ENCODE measurements around the gene TAF3.

The TAF3 gene

DNA sequence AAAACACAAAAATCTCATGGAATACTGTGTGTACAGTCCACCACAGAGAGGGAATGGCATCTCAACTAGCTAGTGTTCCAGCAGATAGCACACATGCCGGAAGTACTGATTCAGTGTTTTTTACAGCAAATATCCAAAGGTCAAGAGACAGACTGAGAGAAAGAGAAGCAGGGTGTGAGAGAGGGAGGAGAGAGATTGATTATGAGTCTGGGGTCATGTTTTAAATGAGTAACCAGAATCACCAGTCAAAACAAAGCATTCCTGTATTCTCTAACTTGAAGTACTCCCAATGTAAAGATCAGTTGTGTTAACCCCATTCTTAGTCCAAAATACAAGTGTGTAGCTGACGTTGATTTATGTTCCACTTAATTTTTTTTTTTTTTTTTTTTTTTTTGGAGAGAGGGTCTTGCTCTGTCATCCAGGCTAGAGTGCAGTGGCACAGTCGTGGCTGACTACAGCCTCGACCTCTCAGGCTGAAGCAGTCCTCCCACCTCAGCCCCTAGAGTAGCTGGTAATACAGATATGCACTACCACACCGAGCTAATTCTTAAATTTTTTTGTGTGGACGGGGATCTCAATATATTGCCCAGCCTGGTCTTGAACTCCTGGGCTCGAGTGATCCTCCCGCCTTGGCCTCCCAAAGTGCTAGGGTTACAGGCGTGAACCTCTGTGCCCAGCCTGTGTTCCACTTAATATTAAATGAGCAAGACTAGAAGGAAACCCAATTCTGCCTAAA lies 114.2 kb downstream of the TAF3 start:
- DNase-seq: no peak

DNA sequence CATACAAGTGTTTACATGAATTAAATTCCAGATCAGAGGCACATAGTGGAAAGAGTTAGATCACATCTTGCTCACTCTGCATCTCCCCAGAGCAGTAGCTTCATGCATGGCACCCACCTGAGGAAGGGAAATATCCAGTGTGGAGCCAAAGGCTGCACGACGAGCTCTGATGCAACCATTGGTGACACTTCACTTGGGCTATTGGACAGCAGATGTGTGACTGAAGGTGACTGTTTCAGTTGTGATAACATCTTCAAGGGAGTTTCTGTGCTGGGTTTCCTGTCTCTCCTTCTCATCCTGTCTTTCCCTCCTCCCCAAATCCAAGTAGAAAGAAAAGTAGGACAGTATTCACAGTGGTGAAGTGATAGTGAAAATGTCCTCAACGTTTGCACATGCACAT lies 115.0 kb downstream of the TAF3 start:
- DNase-seq: no peak

DNA sequence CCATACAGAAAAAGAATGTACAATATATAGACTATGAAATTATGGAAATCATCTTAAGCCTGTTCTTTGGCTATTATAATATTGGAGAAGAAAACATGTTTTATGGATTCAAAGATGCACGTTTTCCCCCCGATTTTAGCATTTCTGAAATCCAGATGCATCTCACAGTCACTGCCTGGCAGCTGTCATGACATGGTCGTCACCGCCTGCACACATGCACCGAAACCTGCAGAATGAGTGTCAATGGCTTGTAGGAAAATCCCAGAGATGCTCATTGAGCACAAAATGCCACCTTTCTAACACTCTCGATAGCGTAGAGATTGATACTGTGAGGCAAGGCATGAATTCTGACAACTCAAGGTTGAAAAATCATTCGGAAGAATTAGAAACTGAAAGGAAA lies 115.5 kb downstream of the TAF3 start:
- DNase-seq: no peak

DNA sequence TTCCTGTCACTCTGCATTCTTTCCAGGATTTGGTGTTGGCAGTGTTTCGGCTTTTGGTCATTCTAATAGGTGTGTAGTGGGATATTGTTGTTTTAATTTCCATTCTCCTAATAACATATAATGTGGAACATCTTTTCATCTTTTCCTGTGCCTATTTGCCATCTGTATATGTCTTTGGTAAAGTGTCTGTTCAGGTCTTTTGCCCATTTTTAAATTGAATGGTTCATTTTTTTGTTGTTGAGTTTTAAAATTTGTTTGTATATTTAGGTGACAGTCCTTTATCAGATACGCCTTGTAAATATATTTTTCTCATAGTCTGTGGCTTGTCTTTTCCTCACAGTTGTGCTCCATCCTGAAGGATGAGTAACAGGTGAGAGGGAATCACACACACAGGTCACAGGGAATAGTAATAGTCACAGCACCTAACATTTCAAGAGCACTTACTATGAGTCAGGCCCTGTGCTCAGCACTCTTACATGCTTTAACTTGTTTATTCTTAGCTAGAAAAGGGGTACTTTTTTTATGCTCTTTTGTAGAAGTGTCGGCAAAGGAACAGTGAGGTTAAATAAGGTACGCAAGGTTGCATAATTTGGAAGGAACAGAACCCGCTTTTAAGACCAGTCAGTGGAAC lies 119.1 kb downstream of the TAF3 start:
- no peak for DNase-seq

DNA sequence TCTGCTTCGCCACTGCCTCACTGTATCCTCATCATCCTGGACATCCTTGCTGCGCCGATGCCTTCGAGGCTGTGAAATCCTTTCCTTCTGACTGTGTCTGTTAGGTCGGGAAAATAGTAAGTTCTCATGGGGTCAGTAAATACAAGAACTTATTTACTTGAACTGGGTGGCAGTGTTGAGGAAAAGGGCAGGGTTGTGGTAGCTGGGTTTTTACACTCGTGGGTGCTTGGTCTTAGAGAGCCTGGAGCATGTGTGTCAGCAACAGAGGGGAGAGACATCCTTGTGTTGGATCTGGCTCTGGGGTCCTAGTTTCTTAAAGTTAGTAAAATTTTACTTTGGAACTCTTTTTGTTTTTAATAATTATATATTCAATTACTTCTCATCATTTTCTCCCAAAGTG lies 123.3 kb downstream of the TAF3 start:
- no peak for DNase-seq

DNA sequence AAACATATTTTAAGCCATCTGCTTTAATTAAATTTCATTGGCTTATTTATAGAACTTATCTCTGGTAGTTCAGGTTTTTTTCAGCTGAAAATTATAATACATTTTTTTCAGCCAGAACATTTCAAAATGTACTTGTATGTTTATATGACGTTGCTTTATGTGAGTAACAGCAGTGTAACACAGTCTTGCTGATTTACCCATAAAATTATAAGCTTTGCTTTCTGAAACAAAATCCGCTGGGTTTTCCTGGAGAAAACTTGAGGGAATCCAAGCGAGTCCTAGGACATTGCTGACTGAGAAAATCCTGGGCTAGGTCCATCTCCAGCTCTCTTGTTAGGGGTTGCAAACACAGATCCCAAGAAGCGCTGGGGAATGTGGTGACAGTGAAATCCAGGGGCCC lies 124.0 kb downstream of the TAF3 start:
- DNase-seq: no peak

DNA sequence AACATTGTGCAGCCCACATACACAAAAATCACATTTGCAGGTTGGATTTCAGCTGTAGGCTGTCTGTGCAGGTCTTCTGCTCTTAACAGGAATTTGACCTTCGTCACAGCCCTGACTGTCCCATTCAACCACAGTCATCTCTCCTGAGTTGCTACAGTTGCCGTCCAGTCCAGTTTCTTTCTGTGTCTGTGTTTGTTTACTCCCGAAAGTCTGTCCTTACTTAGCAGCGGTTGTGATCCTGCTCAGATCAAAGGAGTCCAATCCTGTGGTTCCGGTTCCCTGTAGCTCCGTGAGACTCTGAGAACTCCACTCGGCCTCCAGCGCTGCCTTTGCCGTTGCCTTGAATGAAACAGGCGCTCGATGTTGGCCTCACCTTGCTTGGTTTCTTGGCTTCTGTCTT lies 124.6 kb downstream of the TAF3 start:
- no peak for DNase-seq

DNA sequence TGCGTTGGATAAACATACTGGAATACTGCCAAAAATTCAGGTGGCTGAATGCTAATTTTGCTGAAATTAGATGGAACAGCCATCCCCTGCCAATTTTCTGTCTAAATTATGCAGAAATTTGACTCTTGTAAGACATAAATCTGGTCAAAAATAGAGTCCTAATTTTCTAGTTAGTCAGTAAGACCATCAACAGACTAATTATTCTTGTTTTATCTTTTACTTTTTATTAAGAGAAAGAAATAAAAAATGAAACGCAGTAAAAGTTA lies 125.8 kb downstream of the TAF3 start:
- DNase-seq: no peak

DNA sequence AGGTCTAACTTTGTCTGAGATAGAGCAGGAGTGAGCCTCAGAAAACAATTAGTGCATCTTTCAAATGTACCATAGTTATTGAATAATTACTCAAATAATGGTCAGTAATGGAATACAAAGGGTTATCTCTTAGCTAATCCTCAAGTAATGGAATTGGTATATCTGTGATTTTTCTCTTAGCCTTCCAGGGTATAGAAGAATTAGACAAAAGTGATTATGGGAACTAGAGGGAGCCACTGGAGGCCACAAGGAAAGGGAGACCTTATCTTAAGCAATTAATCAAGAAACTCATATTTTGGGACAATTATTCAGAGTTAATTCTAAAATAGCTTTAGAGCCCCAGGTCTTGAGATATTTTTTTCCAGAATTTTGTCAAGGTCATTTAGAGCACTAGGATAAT lies 126.2 kb downstream of the TAF3 start:
- no peak for DNase-seq

DNA sequence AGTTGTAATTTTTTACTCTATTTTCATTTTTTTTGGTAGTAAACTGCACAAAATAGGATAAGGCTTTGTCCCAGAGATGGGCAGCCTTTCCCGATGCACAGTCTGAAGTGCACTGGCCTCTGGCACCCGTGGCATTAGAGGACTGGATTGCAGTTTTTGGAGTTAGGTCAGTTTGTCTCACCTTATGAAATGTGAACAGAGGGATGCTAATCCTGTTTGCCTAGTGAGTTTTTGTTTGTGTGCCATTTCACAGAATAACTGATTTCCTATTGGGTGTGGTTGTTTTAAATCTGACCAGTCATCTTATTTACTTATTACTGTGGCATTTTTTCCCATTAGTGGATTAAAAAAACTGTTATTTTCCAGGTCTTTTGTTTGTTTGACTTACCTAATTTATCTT lies 126.7 kb downstream of the TAF3 start:
- DNase-seq: no peak

DNA sequence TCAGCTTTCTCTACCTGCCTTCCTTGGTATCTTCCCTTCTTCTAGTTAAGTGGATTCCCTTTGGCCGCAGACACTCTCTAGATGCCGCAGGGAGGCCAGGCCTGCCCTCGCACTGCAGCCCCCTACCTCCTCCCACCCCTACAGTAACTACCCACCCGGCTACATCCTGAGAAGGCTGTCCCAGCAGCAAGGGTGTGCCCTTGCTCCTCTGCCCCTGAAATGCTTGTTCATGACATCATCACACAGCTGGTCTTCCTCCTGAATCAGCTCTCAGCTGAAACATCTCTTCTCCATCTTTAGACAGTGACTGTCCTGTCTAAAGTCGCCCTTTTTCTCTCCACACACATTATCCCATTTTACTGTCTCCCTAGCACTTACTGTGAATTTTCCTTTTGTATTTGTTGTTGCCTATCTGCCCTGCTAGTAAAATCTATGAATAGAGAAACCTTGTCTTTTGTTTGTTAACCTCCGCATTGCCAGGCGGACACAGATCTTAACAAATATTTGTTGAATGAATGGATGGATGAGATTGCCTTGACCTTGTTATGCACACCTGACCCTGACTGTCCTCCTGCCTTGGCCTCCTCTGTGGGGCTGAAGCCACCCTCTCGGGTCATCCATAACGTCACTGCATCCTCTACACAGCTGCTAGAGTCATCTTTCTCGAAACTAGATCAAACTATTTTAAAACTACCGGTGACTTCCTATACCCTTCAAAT lies 127.3 kb downstream of the TAF3 start:
- no peak for DNase-seq

DNA sequence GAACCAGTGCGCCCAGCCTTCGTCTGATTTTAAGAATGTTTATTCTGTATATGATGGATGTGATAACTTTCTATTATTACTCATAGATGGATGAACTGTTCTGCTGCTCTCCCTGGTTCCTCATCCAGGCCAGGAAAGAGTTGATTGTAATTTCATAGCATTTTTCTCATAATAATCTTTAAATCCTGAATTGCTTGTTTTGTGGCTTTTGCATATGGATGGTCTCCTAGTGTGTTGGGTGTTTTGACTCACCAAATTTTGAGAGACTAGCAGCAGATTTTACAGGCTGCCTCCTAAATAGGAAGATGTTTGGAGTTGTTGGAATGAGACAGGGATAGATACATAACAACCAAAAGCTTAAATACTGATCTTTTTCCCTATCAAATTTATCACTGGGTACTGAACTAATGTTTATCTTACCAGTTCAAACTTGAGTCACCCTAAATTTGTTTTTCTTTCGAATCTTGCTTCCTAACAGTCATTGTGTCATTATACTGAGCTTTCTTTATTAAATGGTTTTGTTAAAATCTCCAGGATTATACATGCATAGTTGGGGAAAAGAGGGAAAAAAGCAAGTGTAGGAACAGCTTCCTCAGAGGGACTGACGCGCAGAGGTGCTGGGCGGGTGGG lies 130.2 kb downstream of the TAF3 start:
- no peak for DNase-seq

DNA sequence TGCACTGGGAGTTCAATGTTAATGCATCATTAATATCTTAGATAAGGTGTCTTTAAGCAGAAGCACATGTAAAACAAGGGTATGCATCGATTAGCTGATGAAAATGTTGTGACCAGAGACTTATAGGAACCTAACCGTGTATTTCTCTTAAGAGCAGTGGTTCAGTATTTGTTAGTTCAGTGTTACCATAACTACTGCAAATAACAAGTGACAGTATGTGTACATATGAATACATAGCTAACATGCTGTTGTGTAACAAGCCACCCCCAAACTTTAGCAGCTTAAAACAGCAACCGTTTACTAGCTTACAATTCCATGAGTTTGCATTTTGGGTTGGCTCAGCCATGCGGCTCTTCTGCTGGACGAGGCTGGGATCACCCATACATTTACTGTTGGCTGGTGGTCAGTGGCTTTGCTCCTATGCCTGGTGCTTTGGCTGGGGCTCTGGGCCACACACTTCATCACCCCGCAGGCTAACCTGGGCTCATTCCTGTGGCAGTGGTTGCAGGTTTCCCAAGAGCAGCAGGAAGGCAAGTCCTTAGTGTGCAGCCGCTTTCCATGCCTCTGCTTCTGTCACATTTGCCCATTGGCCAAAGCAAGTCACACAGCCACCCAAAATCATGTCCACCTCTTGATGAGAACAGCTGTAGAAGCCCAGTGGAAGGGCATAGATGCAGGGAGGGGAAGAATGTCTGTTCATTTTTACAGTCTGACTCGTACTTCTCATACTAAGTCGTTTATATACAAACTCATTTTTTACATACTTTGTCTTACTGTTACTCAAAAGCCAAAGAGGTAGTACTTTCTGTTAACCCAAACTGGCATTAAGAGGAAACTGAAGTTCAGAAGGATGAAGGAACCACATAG lies 132.9 kb downstream of the TAF3 start:
- DNase-seq: no peak

DNA sequence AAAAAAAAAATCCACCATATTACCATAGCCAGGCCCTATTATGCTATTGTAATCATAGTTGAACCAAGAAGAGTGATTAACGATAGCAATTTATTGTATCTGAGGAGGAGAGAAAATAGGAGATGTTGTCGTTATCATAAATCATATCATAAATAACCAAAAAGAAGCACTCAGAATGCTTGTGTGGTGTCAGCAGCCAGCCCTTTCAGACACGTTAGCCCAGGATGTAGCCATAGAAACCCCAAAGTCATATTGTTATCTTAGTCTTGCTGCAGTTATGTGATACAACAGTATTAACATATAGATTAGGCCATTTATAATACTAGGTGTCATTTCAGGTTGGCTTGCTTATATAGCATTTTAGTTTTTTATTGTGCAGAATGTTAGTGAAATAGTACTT lies 134.0 kb downstream of the TAF3 start:
- no peak for DNase-seq

DNA sequence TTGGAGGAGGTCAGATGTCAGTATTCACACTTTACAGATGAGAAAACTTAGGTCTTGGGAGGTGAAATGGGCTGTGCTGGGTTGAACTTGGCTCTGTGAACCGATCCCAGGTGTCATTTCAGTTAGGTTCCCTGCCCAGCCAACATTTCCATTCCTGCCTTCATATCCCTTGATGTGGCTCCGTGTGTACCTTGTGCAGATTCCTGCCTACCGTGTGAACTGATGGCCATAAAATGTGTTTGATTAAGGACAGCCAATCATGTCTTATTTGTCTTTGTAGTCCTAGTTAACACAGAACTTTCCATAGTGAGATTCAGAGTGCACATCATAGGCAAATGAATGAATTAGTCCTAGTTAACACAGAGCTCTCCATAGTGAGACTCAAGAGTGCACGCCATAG lies 135.1 kb downstream of the TAF3 start:
- DNase-seq: no peak

DNA sequence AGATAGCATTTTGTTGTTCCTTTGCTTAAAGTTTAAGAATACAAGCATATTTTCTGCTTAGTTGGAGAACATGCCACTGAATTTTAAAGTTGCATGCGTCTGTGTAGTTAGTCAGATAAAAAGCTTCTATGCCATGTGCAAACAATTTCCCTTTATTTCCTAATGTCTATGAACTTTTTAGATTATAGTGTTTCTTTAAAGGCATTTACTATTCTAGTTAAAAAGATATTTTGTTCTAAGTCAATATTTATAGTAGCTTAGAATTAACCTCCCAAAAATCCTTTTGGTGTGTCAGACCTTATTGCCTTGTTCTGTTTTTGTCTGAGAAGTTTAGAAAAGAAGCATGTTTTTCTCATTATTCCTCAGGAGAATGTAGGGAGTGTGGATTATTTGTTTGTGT lies 137.1 kb downstream of the TAF3 start:
- no peak for DNase-seq

DNA sequence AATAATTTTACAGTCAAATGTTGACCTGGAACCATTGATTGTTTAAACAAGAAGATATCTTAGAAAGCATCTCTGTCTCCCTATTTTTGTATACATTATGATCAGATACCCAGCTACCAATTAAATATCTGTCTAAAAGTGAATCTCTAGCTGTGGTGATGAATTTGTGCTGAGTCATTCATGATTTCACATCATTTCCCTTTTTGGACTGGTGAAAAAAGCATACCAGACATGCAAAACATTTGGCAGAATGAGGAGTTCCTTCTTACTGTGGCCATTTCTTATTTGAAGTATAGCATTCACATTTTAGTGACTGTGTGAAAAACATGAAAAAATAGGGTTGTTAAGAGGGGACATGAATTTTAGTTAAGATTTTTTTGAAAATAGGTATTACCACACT lies 138.2 kb downstream of the TAF3 start:
- no peak for DNase-seq

DNA sequence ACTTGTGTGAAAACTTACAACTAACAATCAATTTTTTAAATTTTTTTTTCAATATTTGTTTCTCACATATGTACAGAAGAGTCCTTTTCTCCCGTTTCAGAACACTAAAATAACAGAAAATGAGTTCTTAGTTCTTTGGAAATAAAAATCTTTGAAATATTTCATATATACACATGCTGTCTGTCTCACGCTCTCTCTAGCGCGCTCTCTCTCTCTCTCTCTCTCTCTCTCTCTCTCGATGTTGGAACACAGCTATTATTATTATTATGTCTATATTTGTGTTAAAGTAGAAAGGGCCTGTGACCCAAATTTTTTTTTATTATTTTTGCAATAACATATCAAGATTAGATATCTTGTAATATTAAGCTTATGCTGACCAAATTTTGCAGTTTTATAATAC lies 139.3 kb downstream of the TAF3 start:
- no peak for DNase-seq

DNA sequence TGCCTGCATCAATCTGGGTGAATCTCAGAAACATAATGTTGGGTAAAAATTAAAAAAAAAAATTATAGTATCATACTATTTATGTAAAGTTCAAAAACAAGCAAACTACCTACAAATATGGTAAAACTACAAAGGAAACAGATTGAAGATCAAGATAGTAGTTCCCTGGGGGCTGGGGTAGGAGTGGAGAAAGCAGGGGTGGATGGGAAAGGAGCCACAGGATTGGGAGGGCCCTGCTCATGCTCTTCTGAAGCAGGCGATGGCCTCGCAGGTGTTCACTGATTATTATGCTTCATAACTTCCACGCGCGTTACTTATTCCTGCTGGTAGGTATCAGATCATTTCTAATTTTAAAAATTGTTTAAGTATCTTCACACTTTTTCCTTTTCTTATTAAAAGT lies 140.1 kb downstream of the TAF3 start:
- DNase-seq: no peak

DNA sequence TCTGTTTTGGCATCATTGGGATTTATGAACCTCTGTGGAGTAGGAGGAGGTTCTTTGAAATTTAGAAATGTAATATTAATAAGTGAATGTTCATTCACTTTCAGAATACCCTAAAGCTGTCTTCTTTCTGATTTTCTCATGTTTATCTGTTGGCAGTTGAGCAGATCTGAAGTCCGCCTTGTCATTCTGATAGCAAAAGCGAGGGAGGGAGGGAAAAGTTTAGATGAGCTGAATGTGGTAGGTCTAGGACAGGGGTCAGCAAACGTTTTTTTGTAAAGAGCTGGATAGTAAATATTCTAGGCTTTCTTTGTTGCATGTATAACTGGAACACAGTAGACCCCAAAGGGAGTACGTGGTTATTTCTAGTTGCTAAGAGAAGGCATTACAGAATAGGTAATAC lies 141.8 kb downstream of the TAF3 start:
- no peak for DNase-seq

DNA sequence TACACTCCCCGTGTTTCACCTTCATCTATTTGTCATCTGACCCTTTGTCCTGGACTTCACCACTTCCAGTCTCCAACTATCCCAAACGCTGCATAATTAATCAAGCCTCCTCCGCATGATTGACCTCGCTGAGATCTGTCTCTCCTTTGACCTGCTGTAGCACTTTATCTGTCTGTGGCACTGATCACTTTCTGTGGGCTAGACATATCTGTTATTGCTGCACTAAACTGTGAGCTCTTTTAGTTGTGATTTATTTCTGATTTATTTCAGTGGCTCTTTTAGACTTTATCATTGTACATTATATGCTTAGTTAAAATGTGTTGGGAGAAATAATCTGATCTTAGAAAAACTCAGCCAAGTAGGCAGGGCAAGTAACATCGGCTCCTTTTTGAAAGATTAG lies 144.3 kb downstream of the TAF3 start:
- DNase-seq: no peak

DNA sequence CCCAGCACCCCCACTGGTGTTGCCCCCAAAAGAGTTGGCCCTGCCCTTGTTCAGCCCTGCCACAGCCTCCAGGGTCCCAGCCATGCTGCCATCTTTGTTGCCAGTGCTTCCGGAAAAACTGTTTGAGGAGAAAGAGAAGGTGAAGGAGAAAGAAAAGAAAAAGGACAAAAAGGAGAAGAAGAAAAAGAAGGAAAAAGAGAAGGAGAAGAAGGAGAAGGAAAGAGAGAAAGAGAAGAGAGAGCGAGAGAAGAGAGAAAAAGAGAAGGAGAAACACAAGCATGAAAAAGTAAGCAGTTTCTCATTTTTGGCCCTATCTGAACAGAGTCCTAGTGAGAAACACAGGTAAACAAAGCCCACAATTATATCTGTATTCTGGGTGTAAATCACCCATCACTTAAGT lies 147.2 kb downstream of the TAF3 start:
- DNase-seq: no peak

All from hypothalamus (tissue), 51 donors.